ENCODE results near the gene RBP3.

RBP3 gene

GRCh38 chr10:47402641-47403301 is 54.6 kb downstream of the RBP3 start (continued):
- TF ChIP-seq ZNF398 (tag by site-specific recombination; IDR thresholded peaks at IDR 0.05) (peak; percentile 76), KLF10 (tag by site-specific recombination; IDR thresholded peaks at IDR 0.05) (no peak), ZBTB1 (tag by site-specific recombination; IDR thresholded peaks at IDR 0.05) (no peak), ZNF561 (tag by site-specific recombination; IDR thresholded peaks at IDR 0.05; ENCODE audit: borderline replicate concordance) (no peak), BCL6B (tag by site-specific recombination; IDR thresholded peaks at IDR 0.05) (no peak), ZNF571 (tag by site-specific recombination; IDR thresholded peaks at IDR 0.05) (no peak), GLI4 (tag by site-specific recombination; IDR thresholded peaks at IDR 0.05) (peak; percentile 61; the same call in 1 of the 2 replicates), ZNF391 (tag by site-specific recombination; IDR thresholded peaks at IDR 0.05; ENCODE audit: borderline replicate concordance, low read depth) (no peak), REPIN1 (tag by site-specific recombination; IDR thresholded peaks at IDR 0.05; ENCODE audit: low read depth) (no peak), ZNF157 (tag by site-specific recombination; IDR thresholded peaks at IDR 0.05) (no peak), ZNF202 (tag by site-specific recombination; IDR thresholded peaks at IDR 0.05; ENCODE audit: borderline replicate concordance) (no peak), ZNF521 (tag by site-specific recombination; IDR thresholded peaks at IDR 0.05) (no peak), YY1 (tag by site-specific recombination; IDR thresholded peaks at IDR 0.05) (no peak), INSM2 (tag by site-specific recombination; IDR thresholded peaks at IDR 0.05) (0 out of 2 replicates have a peak, but pooled peaks have one; percentile 25), ZFP37 (tag by site-specific recombination; IDR thresholded peaks at IDR 0.05) (peak; percentile 54; the same call in 1 of the 2 replicates)

- Histone ChIP-seq H3K4me3 (ENCODE audit: low read depth, low read length) (no peak overlapping the region), H3K27ac (ENCODE audit: extremely low read depth, low read depth, low read length) (no peak overlapping the region), H3K4me1 (ENCODE audit: control insufficient read depth, insufficient read depth, low read length) (no peaks in the 10 kb centered on the region), H3K36me3 (ENCODE audit: control insufficient read depth in 2 of 2, insufficient read depth in 1 of 2, low read length in 2 of 2) (no peaks in the 10 kb centered on the region), H3K9me3 (ENCODE audit: control insufficient read depth, insufficient read depth, low read depth, low read length) (no peaks in the 10 kb centered on the region)
- ChIA-PET POLR2A (interaction anchor here (3.4 kb wide), 1 partner anchor 19 kb away, joined by 14 read pairs; the partner anchor contains the start of gene ZNF488), CTCF (interaction anchor here (0.7 to 1.6 kb wide), 7 partner anchors 12 to 1071 kb away, joined by 3 to 7 read pairs (median 3); no protein-coding TSS in a partner anchor)
- TF ChIP-seq ZIC2 (tag by site-specific recombination; IDR thresholded peaks at IDR 0.05) (peak; percentile 59), ZNF350 (tag by site-specific recombination; IDR thresholded peaks at IDR 0.05) (no peak), ZSCAN30 (tag by site-specific recombination; IDR thresholded peaks at IDR 0.05) (no peak), ZNF639 (tag by site-specific recombination; IDR thresholded peaks at IDR 0.05) (no peak), EGR2 (tag by site-specific recombination; IDR thresholded peaks at IDR 0.05; ENCODE audit: low read depth) (no peak), ZNF366 (tag by site-specific recombination; conservative IDR thresholded peaks at IDR 0.05) (no peak), ZNF211 (tag by site-specific recombination; IDR thresholded peaks at IDR 0.05; ENCODE audit: low read depth) (no peak), ZNF596 (tag by site-specific recombination; IDR thresholded peaks at IDR 0.05) (no peak)
Measured at GRCh38 chr10:47403446-47404318, 55.5 kb downstream of the RBP3 start.

All from HEK293 (cell line).